Lower lobe of right lung (tissue), 2 donors: ENCODE measurements around the gene PFDN6. TPM values are rescaled to one million over a fixed set of nuclear protein-coding genes. Genes with fewer than 3 reads are reported as not detected.

Experiments used
- ATAC-seq, 2 donors: fragments of 200-7000 bp; cut with Tn5 transposase; one replicate each; pipeline ENCODE4 v1.9.1; 2020 to 2022; ENCODE audit warnings: mild to moderate bottlenecking in 2 of 2, moderate library complexity in 2 of 2
- DNase-seq: peaks from one replicate; pipeline ENCODE4 v3.0.0-alpha.2; 2020
- H3K27ac ChIP-seq: fragments of 200-600 bp; one replicate; pipeline ENCODE4 v1.8.0; 2022
- H3K27me3 ChIP-seq: fragments of 200-600 bp; one replicate; pipeline ENCODE4 v1.8.0; 2022; ENCODE audit warnings: low read depth
- H3K36me3 ChIP-seq: fragments of 200-600 bp; one replicate; pipeline ENCODE4 v1.8.0; 2022; ENCODE audit warnings: mild to moderate bottlenecking
- H3K4me1 ChIP-seq: fragments of 200-600 bp; one replicate; pipeline ENCODE4 v1.8.0; 2022
- H3K4me3 ChIP-seq: fragments of 200-600 bp; one replicate; pipeline ENCODE4 v1.8.0; 2022; ENCODE audit warnings: mild to moderate bottlenecking
- H3K9me3 ChIP-seq: fragments of 200-600 bp; one replicate; pipeline ENCODE4 v1.8.0; 2022
- CTCF ChIP-seq: fragments of 200-600 bp; IDR thresholded peaks from one replicate; pipeline ENCODE4 v1.8.0; 2022; ENCODE audit warnings: antibody characterized with exemption, mild to moderate bottlenecking
- intact Hi-C: fragments of 100-400 bp; cut with DNase I; formaldehyde crosslinking; loops from one replicate; pipeline ENCODE4 v1.11.0; 2022
- total RNA-seq: library from RNA; stranded (reverse); fragmentation: NEBNext Ultra II Directional; extraction: Animal tissue kit (Norgen Biotek cat#: 25700); gene quantifications from one replicate; pipeline ENCODE4 v1.2.1, GENCODE V29; 2021
- donor health status: DM: no; HTN: yes; CAD: no; lungs with severe emphysema.

Gene PFDN6
- total RNA-seq, 1 donor from 2014 or later, result 32.9 TPM

- Histone ChIP-seq H3K27ac (no peak overlapping the region), H3K9me3 (no peaks in the 10 kb centered on the region), H3K36me3 (peaks cover 52% of the 10 kb centered on the region), H3K4me3 (no peak overlapping the region), H3K27me3 (no peaks in the 10 kb centered on the region), H3K4me1 (peaks cover 37% of the 10 kb centered on the region)
- intact Hi-C loops, result no loop called here
- DNase-seq (no peak), ATAC-seq (no peak)
- TF ChIP-seq CTCF, result no peak
Observed at GRCh38 chr6:33301877-33302276, 12.5 kb downstream of the PFDN6 start.

- Histone ChIP-seq H3K4me3 (no peak overlapping the region), H3K27me3 (no peaks in the 10 kb centered on the region), H3K9me3 (no peaks in the 10 kb centered on the region), H3K4me1 (peaks cover 27% of the 10 kb centered on the region), H3K27ac (no peak overlapping the region), H3K36me3 (peaks cover 71% of the 10 kb centered on the region)
- no peak for TF ChIP-seq CTCF
- intact Hi-C loops, result no loop called here
- no peak for DNase-seq
- no peak for ATAC-seq
Observed at GRCh38 chr6:33304216-33304615, 14.8 kb downstream of the PFDN6 start.

GRCh38 chr6:33305052-33305451 is 15.7 kb downstream of the PFDN6 start:
- no peaks in the 10 kb centered on the region for H3K27me3 ChIP-seq
- no peak overlapping the region for H3K27ac ChIP-seq
- intact Hi-C loops, result no loop called here
- ATAC-seq (no peak), DNase-seq (no peak)
- H3K4me3 ChIP-seq, result no peak overlapping the region
- H3K4me1 ChIP-seq, result peaks cover 24% of the 10 kb centered on the region
- no peaks in the 10 kb centered on the region for H3K9me3 ChIP-seq
- peaks cover 80% of the 10 kb centered on the region for H3K36me3 ChIP-seq
- TF ChIP-seq CTCF, result no peak

- no peak for ATAC-seq
- Histone ChIP-seq H3K27ac (no peak overlapping the region), H3K36me3 (peaks cover 92% of the 10 kb centered on the region), H3K4me3 (no peak overlapping the region), H3K9me3 (no peaks in the 10 kb centered on the region), H3K27me3 (no peaks in the 10 kb centered on the region), H3K4me1 (peaks cover 24% of the 10 kb centered on the region)
- intact Hi-C loops, result no loop called here
- no peak for DNase-seq
- TF ChIP-seq CTCF, result no peak
Observed at GRCh38 chr6:33306356-33306755, 17.0 kb downstream of the PFDN6 start.

GRCh38 chr6:33312361-33313104 is 23.1 kb downstream of the PFDN6 start:
- Histone ChIP-seq H3K4me1 (peaks cover 48% of the 10 kb centered on the region), H3K9me3 (no peaks in the 10 kb centered on the region), H3K4me3 (peak overlapping the region; percentile 96), H3K36me3 (peaks cover 46% of the 10 kb centered on the region), H3K27ac (peak overlapping the region; percentile 98), H3K27me3 (no peaks in the 10 kb centered on the region)
- DNase-seq (peak; percentile 87), ATAC-seq (peak; percentile 58 to 61)
- no peak for TF ChIP-seq CTCF
- intact Hi-C loops, result no loop called here
